ENCODE results near the gene FBXO11.
"Not testable (repeated sequence)": the region's sequence is repeated elsewhere in the genome, so short reads cannot be mapped to it uniquely, and the experiment has no call there.

FBXO11 gene

GRCh38 chr2:47899915-47900816 lies 6.1 kb downstream of the FBXO11 start:
- no peak for DNase-seq (ENCODE audit: extremely low read depth in 1 of 2, low read depth in 1 of 2)

- DNase-seq (ENCODE audit: extremely low read depth in 1 of 2, low read depth in 1 of 2) = no peak
These were observed 8.2 kb downstream of the FBXO11 start for GRCh38 chr2:47897883-47898731.

DNA sequence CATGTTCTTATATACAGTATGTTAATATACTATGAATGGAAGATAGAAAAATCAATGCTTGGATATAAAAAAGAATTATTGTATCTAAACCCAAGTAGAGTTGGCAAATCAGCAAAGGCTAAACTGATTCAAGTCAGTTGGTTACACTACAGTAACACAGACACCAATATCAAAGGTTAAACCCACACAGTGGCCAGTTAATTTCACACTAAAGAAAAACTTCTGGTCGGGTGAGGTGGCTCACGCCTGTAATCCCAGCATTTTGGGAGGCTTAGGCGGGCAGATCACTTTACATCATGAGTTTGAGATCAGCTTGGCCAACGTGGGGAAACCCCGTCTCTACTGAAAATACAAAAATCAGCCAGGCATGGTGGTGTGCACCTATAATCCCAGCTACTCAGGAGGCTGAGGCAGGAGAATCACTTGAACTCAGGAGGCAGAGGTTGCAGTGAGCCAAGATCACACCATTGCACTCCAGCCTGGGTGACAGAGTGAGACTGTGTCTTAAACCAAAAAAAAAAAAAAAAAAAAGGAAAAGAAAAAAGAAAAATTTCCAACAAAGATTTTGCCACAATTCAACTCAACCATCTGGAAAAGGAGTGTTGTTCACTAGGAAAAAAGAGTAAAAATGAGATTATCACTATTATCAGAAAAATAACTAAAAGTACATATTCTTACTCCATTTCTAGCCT lies 9.0 kb downstream of the FBXO11 start:
- DNase-seq (ENCODE audit: extremely low read depth in 1 of 2, low read depth in 1 of 2) = not testable (repeated sequence)

DNA sequence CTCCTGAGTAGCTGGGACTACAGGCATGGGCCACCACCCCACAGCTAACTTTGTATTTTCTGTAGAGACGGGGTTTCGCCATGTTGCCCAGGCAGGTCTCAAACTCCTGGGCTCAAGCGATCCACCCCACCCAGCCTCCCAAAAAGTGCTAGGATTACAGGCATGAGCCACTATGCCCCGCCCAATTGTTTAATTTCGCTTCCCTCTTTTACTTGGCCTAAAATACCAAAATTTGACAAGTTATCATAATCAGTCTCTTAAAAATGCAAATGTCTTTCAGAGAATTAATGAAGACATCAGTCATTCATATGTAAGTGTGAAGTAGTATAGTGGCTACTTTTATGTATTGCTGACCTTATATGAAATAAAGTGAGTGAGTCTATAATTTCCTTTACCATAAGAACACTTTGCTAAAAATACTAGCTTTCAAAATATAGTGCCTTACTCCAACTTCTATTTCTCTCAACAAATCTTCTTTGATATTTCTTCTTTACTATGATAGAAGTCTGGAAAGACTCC lies 9.8 kb downstream of the FBXO11 start:
- DNase-seq (ENCODE audit: extremely low read depth in 1 of 2, low read depth in 1 of 2) = no peak

DNA sequence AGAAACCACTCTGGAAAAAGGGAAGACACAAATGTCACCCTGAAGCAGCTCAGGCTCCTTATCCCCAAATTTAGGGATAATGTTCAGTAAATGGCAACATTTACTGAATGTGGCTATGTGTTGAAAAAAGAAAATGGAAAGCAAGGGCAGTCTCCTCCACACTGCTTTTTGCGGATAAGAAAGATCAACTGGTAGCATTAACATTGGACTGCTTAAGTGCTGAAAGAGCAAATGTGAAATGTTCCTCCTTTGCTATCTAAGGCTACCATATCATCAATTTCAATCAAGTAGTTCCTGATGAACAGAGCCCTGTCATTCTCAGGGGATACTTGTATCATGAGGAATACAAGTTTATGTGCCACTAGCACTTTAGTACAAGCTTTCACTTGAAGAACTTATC lies 12.5 kb downstream of the FBXO11 start:
- DNase-seq (ENCODE audit: extremely low read depth in 1 of 2, low read depth in 1 of 2) = no peak

DNA sequence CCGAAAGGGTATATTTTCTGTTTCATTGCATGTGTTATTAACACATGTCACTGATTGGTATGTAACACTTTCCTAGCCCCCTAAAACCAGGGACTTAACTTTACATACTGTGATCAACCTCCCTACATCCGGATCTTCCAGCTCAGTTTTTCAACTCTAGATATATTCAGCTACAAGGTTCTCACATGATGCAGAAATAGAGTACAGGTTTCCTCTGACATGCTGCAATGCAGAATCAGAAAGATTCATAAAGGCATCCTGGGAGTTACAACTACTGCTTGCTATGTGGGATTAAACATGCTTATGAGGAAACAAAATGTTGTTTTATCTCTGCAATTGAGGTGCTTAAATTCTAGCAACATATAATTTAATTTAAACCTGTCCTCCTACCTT lies 14.0 kb downstream of the FBXO11 start:
- no peak for DNase-seq (ENCODE audit: extremely low read depth in 1 of 2, low read depth in 1 of 2)

GRCh38 chr2:47891369-47892337 lies 14.6 kb downstream of the FBXO11 start:
- no peak for DNase-seq (ENCODE audit: extremely low read depth in 1 of 2, low read depth in 1 of 2)

DNA sequence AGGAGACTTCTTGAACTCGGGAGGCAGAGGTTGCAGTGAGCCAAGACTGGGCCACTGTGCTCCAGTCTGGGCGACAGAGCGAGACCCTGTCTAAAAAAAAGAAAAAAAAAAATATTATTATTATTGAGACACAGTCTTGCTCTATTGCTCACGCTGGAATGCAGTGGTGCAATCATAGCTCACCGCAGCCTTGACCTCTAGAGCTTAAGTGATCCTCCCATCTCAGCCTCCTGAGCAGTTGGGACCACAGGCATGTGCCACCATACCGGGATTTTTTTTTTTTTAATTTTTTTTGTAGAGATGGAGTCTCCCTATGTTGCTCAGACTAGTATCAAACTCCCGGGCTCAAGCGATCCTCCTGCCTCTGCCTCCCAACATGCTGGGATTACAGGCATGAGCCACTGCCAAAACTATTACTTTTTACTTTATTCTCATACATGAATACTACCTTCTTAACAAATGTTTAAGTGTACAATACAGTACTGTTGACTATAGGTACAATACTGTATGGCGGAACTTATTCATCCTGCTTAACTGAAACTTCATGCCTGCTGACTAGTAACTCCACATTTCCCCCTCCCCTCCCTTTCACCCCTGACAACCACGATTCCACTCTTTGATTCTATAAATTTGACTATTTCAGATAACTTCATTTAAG lies 15.5 kb downstream of the FBXO11 start:
- DNase-seq (ENCODE audit: extremely low read depth in 1 of 2, low read depth in 1 of 2) = no peak

GRCh38 chr2:47888581-47889280 lies 17.6 kb downstream of the FBXO11 start:
- DNase-seq (ENCODE audit: extremely low read depth in 1 of 2, low read depth in 1 of 2) = no peak

- no peak for DNase-seq (ENCODE audit: extremely low read depth in 1 of 2, low read depth in 1 of 2)
These were observed 29.4 kb downstream of the FBXO11 start for GRCh38 chr2:47876912-47877311.

DNA sequence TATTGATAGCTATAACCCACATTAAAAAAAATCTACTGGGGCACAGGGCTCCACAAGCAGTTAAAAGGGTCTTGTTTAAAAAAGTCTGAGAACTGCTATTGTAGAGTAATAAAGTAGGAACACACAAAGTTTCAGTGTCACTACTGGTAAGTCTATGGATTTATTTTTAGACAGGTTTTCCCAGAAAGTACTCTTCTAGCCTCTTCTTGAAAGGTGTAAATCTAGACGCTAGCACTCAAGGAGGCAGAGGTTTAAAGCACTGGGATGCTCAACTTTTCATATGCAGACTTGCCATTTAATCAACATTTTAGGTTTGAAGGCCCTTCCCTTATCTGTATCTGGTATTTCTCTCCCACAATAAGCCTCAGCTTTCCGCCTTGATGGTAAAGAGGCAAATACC lies 33.4 kb downstream of the FBXO11 start:
- DNase-seq (ENCODE audit: extremely low read depth in 1 of 2, low read depth in 1 of 2) = no peak

DNA sequence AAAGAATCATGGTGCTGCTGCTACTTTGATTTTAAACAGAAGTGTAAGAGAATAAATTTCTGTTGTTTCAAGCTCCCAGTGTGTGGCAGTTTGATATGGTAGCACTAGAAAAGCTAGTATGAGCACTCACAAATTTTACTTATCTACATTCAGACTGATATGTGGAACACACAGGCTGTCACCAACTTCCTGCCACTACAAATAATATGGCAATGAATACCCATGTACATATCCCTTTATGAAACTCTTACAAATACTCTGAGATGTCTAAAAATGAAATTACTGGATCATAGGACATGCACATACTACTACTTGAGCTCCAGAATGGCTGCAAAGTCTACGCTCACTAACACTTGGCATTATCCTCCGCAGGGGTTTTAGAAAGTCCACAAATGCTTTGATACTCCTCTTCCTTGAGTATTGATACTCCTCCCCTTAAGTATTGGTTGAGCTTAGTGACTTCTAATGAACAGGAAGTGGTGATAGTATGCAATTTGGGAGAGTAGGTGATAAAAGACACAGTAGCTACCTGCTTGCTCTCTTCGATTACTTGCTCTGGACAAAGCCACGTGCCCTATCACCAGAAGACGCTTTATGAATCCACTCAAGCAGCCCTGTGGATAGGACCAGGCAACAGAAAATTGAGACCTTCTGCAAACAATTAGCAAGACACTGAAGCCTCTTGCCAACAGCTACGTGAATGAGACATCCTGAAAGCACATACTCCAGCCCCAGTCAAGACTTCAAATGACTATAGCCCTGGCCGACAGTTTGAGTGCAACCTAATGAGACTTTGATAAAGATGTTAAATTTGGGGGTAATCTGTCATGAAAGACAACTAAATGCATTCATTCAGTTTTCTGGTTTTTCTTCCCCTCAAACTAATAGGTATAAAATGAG lies 35.4 kb downstream of the FBXO11 start:
- no peak for DNase-seq (ENCODE audit: extremely low read depth in 1 of 2, low read depth in 1 of 2)

DNA sequence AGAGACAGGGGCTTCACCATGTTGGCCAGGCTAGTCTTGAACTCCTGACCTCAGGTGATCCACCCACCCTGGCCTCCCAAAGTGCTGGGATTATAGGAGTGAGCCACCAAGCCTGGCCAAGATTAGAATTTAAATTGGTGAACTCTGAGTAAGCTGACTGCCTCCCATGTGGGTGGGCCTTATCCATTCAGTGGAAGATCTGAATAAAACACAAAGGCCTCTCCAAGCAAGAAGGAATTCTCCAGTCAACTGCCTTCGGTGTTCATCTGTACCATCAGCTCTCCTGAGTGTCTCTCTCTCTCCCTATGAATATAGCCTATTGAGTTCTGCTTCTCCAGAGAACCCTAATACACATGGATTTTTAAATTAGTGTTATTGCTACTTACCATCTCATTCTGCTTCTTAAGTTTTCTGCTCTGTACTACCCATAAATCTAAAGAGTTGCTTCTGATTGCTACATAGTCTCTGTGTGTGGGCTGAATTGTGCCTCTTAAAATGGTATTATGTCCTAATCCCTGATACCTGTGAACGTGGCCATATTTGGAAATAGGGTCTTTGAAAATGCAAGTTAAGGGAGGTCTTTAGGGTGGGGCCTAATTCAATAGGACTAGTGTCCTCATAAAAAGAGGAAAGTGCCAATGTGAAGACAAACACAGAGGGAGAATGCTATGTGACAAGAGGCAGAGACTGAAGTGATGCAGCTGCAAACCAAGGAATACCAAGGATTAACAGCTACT lies 36.3 kb downstream of the FBXO11 start:
- DNase-seq (ENCODE audit: extremely low read depth in 1 of 2, low read depth in 1 of 2) = no peak

GRCh38 chr2:47868611-47869352 lies 37.5 kb downstream of the FBXO11 start:
- no peak for DNase-seq (ENCODE audit: extremely low read depth in 1 of 2, low read depth in 1 of 2)

DNA sequence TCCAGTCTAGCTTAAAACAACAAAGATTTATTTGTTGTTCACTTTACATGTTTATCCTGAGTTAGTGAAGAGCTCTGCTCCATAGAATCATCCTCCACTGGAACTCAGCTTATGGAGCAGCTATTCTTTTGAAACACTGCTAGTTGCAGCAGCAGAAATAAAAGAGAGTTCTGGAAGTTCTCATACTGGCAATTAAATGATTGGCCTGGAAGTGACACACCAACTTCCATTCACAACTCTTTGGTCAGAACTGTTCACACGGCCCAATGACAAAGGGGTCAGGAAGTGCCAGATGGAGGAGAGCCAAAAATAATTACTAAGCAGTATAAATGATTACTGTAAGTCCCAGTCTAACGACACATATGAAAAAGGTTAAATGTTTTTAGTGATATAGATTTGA lies 39.1 kb downstream of the FBXO11 start:
- DNase-seq (ENCODE audit: extremely low read depth in 1 of 2, low read depth in 1 of 2) = no peak

- DNase-seq (ENCODE audit: extremely low read depth in 1 of 2, low read depth in 1 of 2) = no peak
These were observed 41.7 kb downstream of the FBXO11 start for GRCh38 chr2:47864566-47864965.

Measured in activated CD8-positive, alpha-beta memory T cell treated with anti-CD3 and anti-CD28 coated beads for 1 hour (primary cell).